ENCODE results near the gene HEXD.

GRCh38 chr17:82377924-82378740 is 40.0 kb upstream of the HEXD start:
- TF ChIP-seq POLR2AphosphoS5 (IDR thresholded peaks at IDR 0.05; ENCODE audit: borderline replicate concordance, low read depth, low read length) (no peak), EZH2 (IDR thresholded peaks at IDR 0.05) (no peak), FOXP2 (optimal IDR thresholded peaks at IDR 0.05; ENCODE audit: control extremely low read depth, extremely low read length, insufficient read depth) (no peak)

All from SK-N-MC (cell line).